Measurements from ENCODE around the gene CA9. TPM values are rescaled to one million over a fixed set of nuclear protein-coding genes. Genes with fewer than 3 reads are reported as not detected.

CA9 gene
- total and polyA plus RNA-seq, 4 donors = 0.88 to 2.4 (median 1.3) TPM

DNA sequence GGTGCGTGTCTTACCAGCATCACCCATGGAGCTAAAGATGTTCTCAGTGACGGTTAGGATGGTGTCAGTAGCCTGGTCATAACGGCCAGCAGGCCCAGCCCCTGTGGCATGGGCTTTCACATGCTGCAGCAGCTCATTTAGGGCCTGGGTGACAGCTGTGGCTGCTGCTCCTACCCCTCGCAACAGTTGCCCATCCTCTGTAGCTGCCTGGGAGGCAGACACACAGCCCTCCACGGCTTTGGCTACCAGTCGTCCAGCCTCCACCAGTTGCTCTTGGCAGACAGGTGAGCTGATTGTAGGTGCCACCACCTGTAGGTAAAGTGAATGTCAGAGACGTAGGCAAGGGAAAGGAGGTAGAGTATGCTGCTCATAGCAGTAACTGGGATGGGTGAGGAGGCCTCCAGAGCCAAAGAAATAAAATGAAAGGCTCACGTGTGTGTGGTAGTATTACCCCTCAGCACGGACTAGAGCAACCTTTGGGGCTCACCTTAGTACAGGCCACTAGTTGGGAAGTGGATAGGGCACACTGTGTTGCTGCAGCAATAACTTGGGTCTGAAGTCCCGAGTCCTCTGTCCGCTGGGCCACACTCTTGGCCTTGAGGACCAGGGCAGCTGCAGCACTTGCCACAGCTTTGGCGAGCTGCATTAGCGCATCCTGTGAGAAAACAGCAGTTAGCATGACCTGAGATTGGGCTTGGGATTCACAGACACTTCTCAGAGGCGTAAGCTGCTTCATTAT lies 43.6 kb downstream of the CA9 start:
- TF ChIP-seq, protein P1, sequence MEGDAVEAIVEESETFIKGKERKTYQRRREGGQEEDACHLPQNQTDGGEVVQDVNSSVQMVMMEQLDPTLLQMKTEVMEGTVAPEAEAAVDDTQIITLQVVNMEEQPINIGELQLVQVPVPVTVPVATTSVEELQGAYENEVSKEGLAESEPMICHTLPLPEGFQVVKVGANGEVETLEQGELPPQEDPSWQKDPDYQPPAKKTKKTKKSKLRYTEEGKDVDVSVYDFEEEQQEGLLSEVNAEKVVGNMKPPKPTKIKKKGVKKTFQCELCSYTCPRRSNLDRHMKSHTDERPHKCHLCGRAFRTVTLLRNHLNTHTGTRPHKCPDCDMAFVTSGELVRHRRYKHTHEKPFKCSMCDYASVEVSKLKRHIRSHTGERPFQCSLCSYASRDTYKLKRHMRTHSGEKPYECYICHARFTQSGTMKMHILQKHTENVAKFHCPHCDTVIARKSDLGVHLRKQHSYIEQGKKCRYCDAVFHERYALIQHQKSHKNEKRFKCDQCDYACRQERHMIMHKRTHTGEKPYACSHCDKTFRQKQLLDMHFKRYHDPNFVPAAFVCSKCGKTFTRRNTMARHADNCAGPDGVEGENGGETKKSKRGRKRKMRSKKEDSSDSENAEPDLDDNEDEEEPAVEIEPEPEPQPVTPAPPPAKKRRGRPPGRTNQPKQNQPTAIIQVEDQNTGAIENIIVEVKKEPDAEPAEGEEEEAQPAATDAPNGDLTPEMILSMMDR (IDR thresholded peaks at IDR 0.05; ENCODE audit: control extremely low read depth, extremely low read depth) = no peak
- WGBS, 2 donors = 95% methylated on average over 14 of the region's 14 CpGs
- no peaks in the 10 kb centered on the region for H3K27me3 ChIP-seq (ENCODE audit: control insufficient read depth in 3 of 3, insufficient read depth in 3 of 3, low read length in 2 of 3)
- no peaks in the 10 kb centered on the region for H3K9me3 ChIP-seq (ENCODE audit: control insufficient read depth in 4 of 4, insufficient read depth in 3 of 4, low read length in 3 of 4)
- no peak for DNase-seq
- H3K27ac ChIP-seq (ENCODE audit: low read depth in 1 of 2, low read length in 1 of 2) = no peak overlapping the region
- H3K36me3 ChIP-seq (ENCODE audit: control insufficient read depth in 4 of 4, insufficient read depth in 4 of 4, low read length in 4 of 4) = peaks cover 68 to 92% (median 81%) of the 10 kb centered on the region in 4 donors
- no peak overlapping the region for H3K9ac ChIP-seq (ENCODE audit: insufficient read depth in 1 of 2, low read length in 2 of 2)
- no peak for ATAC-seq (ENCODE audit: insufficient read depth, low FRiP score)
- no peaks in the 10 kb centered on the region for H3K4me1 ChIP-seq (ENCODE audit: control insufficient read depth in 5 of 5, insufficient read depth in 5 of 5, low read length in 5 of 5)
- no peak overlapping the region for H3K4me3 ChIP-seq

GRCh38 chr9:35718721-35719511 lies 45.2 kb downstream of the CA9 start:
- no peaks in the 10 kb centered on the region for H3K9me3 ChIP-seq (ENCODE audit: control insufficient read depth in 4 of 4, insufficient read depth in 3 of 4, low read length in 3 of 4)
- H3K4me1 ChIP-seq (ENCODE audit: control insufficient read depth in 5 of 5, insufficient read depth in 5 of 5, low read length in 5 of 5) = no peaks in the 10 kb centered on the region
- no peak overlapping the region for H3K4me3 ChIP-seq
- WGBS, 2 donors = 78 to 87% methylated on average over 15 of the region's 15 CpGs
- no peaks in the 10 kb centered on the region for H3K27me3 ChIP-seq (ENCODE audit: control insufficient read depth in 3 of 3, insufficient read depth in 3 of 3, low read length in 2 of 3)
- H3K36me3 ChIP-seq (ENCODE audit: control insufficient read depth in 4 of 4, insufficient read depth in 4 of 4, low read length in 4 of 4) = peaks cover 68 to 94% (median 87%) of the 10 kb centered on the region in 4 donors
- no peak for ATAC-seq (ENCODE audit: insufficient read depth, low FRiP score)
- H3K27ac ChIP-seq (ENCODE audit: low read depth in 1 of 2, low read length in 1 of 2) = no peak overlapping the region
- DNase-seq = no peak
- TF ChIP-seq, protein P1 (IDR thresholded peaks at IDR 0.05; ENCODE audit: control extremely low read depth, extremely low read depth) = no peak
- H3K9ac ChIP-seq (ENCODE audit: insufficient read depth in 1 of 2, low read length in 2 of 2) = no peak overlapping the region

GRCh38 chr9:35719546-35719945 lies 45.8 kb downstream of the CA9 start:
- no peak for ATAC-seq (ENCODE audit: insufficient read depth, low FRiP score)
- Histone ChIP-seq H3K9ac (ENCODE audit: insufficient read depth in 1 of 2, low read length in 2 of 2) (no peak overlapping the region), H3K27me3 (ENCODE audit: control insufficient read depth in 3 of 3, insufficient read depth in 3 of 3, low read length in 2 of 3) (no peaks in the 10 kb centered on the region), H3K9me3 (ENCODE audit: control insufficient read depth in 4 of 4, insufficient read depth in 3 of 4, low read length in 3 of 4) (no peaks in the 10 kb centered on the region), H3K4me3 (no peak overlapping the region), H3K36me3 (ENCODE audit: control insufficient read depth in 4 of 4, insufficient read depth in 4 of 4, low read length in 4 of 4) (peaks cover 73 to 94% (median 87%) of the 10 kb centered on the region in 4 donors), H3K4me1 (ENCODE audit: control insufficient read depth in 5 of 5, insufficient read depth in 5 of 5, low read length in 5 of 5) (no peaks in the 10 kb centered on the region), H3K27ac (ENCODE audit: low read depth in 1 of 2, low read length in 1 of 2) (no peak overlapping the region)
- DNase-seq = no peak
- TF ChIP-seq, protein P1 (IDR thresholded peaks at IDR 0.05; ENCODE audit: control extremely low read depth, extremely low read depth) = no peak
- 96 to 97% methylated on average over 4 of the region's 4 CpGs for WGBS, 2 donors
